IMR-90 (cell line): ENCODE results near the gene SLC25A24.
"Not testable (repeated sequence)": the region's sequence is repeated elsewhere in the genome, so short reads cannot be mapped to it uniquely, and the experiment has no call there.

Experiments
- CHD1 ChIP-seq: IDR thresholded peaks from 2 replicates; pipeline ENCODE4 v1.6.1; 2012; ENCODE audit warnings: low read depth, low read length, improper control_type of control experiment
- CTCF ChIP-seq: conservative IDR thresholded peaks from 2 replicates; pipeline ENCODE4 v1.5.1; 2012; ENCODE audit warnings: mild to moderate bottlenecking, low read depth, low read length, improper control_type of control experiment
- FOS ChIP-seq: fragments of 150-350 bp; IDR thresholded peaks from 2 replicates; pipeline ENCODE4 v1.6.1; 2016; ENCODE audit warnings: low read depth, low read length
- MAFK ChIP-seq: IDR thresholded peaks from 2 replicates; pipeline ENCODE4 v1.6.1; 2012; ENCODE audit warnings: low read depth, low read length, improper control_type of control experiment
- MXI1 ChIP-seq: IDR thresholded peaks from 2 replicates; pipeline ENCODE4 v1.6.1; 2012; ENCODE audit warnings: low read depth, mild to moderate bottlenecking, low read length, moderate library complexity, borderline replicate concordance
- POLR2A ChIP-seq: IDR thresholded peaks from 2 replicates; pipeline ENCODE4 v1.6.1; 2012; ENCODE audit warnings: mild to moderate bottlenecking, low read depth, low read length
- RAD21 ChIP-seq: IDR thresholded peaks from 2 replicates; pipeline ENCODE4 v1.6.1; 2012; ENCODE audit warnings: low read length, improper control_type of control experiment
- SMC3 ChIP-seq: fragments of 150-350 bp; IDR thresholded peaks from 2 replicates; pipeline ENCODE4 v1.6.1; 2016; ENCODE audit warnings: low read depth, mild to moderate bottlenecking, antibody characterized with exemption, low read length, moderate library complexity
- USF2 ChIP-seq: fragments of 150-350 bp; IDR thresholded peaks from 2 replicates; pipeline ENCODE4 v1.6.1; 2017; ENCODE audit warnings: mild to moderate bottlenecking, antibody characterized with exemption, low read length, low read depth

- TF ChIP-seq RAD21, SMC3, CTCF, USF2, POLR2A, FOS, MAFK, MXI1, CHD1: not testable (repeated sequence)
Measured at GRCh38 chr1:108139555-108139954, 60.6 kb downstream of the SLC25A24 start.
